B cell (primary cell): Measurements from ENCODE around the gene AK1. TPM values are rescaled to one million over a fixed set of nuclear protein-coding genes. Genes with fewer than 3 reads are reported as not detected.

Experiments used
- ATAC-seq: fragments of 200-7000 bp; cut with Tn5 transposase; one replicate; pipeline ENCODE4 v1.10.0; 2021; ENCODE audit warnings: low read depth, mild to moderate bottlenecking, moderate number of reproducible peaks, moderate library complexity
- CTCF ChIA-PET: fragments of 350-600 bp; sonication (Branson Sonifier 250); formaldehyde crosslinking; loops from one replicate; lab custom pipeline; 2021; ENCODE audit warnings: antibody characterized with exemption, inconsistent platforms; lab: Charles Lee
- POLR2A ChIA-PET: fragments of 350-600 bp; sonication (Branson Sonifier 250); formaldehyde crosslinking; loops from one replicate; lab custom pipeline; 2021; ENCODE audit warnings: antibody characterized with exemption; lab: Charles Lee
- DNase-seq: peaks from one replicate; pipeline ENCODE4 v3.0.0; 2013
- H2AFZ ChIP-seq: 2 replicates; pipeline ENCODE4 v1.6.1; 2012; ENCODE audit warnings: mild to moderate bottlenecking, low read depth, low read length; ENCODE audit not compliant: insufficient read depth, poor library complexity, severe bottlenecking
- H3K27ac ChIP-seq, 2 donors: 1 replicate in 1 of 2; 2 replicates in 1 of 2; pipeline ENCODE4 v1.5.1; 2012 to 2013; ENCODE audit warnings: low read length in 2 of 2, mild to moderate bottlenecking in 2 of 2, moderate library complexity in 1 of 2
- H3K27me3 ChIP-seq, 4 experiments: fragments of 200-600 bp in 1 of 4; sonication (generic) in 1 of 4; replicated peaks in 1 of 4; 1 replicate in 2 of 4; 2 replicates in 2 of 4; pipeline versions ENCODE4 v1.6.1 to v1.7.0; 2013 to 2016; ENCODE audit warnings: low read length in 3 of 4, mild to moderate bottlenecking in 2 of 4, mixed read lengths in 1 of 4, moderate library complexity in 1 of 4; ENCODE audit not compliant: insufficient read depth in 4 of 4, control insufficient read depth in 3 of 4; ENCODE audit errors: control extremely low read depth in 1 of 4
- H3K36me3 ChIP-seq, 2 experiments: replicated peaks in 1 of 2; 1 replicate in 1 of 2; 2 replicates in 1 of 2; pipeline versions ENCODE4 v1.6.1 to v1.7.1; 2013; ENCODE audit warnings: low read length in 1 of 2; ENCODE audit not compliant: insufficient read depth in 2 of 2, control insufficient read depth in 1 of 2; ENCODE audit errors: control extremely low read depth in 1 of 2, extremely low read depth in 1 of 2
- H3K4me1 ChIP-seq, 2 donors: fragments of 200-600 bp in 1 of 2; sonication (generic) in 1 of 2; 1 replicate in 1 of 2; 2 replicates in 1 of 2; pipeline versions ENCODE4 v1.5.1 to v1.6.1; 2013 to 2017; ENCODE audit warnings: low read length in 2 of 2; ENCODE audit not compliant: control insufficient read depth in 2 of 2, insufficient read depth in 2 of 2
- H3K4me2 ChIP-seq: replicated peaks from 2 replicates; pipeline ENCODE3; 2012; ENCODE audit warnings: mild to moderate bottlenecking, low read depth, low read length; ENCODE audit not compliant: poor library complexity, severe bottlenecking
- H3K4me3 ChIP-seq, 5 experiments: fragments of 200-600 bp in 1 of 5; sonication (generic) in 1 of 5; 1 replicate in 3 of 5; 2 replicates in 2 of 5; pipeline versions ENCODE4 v1.5.1 to v1.7.0; 2011 to 2016; ENCODE audit warnings: low read length in 4 of 5, mild to moderate bottlenecking in 4 of 5, low read depth in 2 of 5, control low read depth in 1 of 5, moderate library complexity in 1 of 5; ENCODE audit not compliant: insufficient read depth in 1 of 5; ENCODE audit errors: control extremely low read depth in 1 of 5, extremely low read depth in 1 of 5
- H3K79me2 ChIP-seq: fragments of 200-600 bp; sonication (generic); one replicate; pipeline ENCODE4 v1.6.0; 2016; ENCODE audit warnings: low read length; ENCODE audit not compliant: control insufficient read depth, insufficient read depth
- H3K9ac ChIP-seq: fragments of 200-600 bp; sonication (generic); 2 replicates; pipeline ENCODE4 v1.6.1; 2017; ENCODE audit warnings: mild to moderate bottlenecking, low read length, moderate library complexity
- H3K9me3 ChIP-seq, 3 donors: one replicate each; pipeline versions ENCODE4 v1.6.1 to v1.7.1; 2013; ENCODE audit warnings: low read length in 2 of 3; ENCODE audit not compliant: control insufficient read depth in 2 of 3, insufficient read depth in 1 of 3; ENCODE audit errors: control extremely low read depth in 1 of 3
- H4K20me1 ChIP-seq: 2 replicates; pipeline ENCODE4 v1.6.0; 2012; ENCODE audit warnings: mild to moderate bottlenecking, low read length; ENCODE audit not compliant: insufficient read depth, control insufficient read depth, poor library complexity, severe bottlenecking
- H3K27ac Mint-ChIP-seq: one replicate; pipeline ENCODE4 v1.8.0; 2021; ENCODE audit warnings: mixed read lengths
- H3K27me3 Mint-ChIP-seq: one replicate; pipeline ENCODE4 v1.8.0; 2021; ENCODE audit warnings: mixed read lengths
- H3K4me1 Mint-ChIP-seq: one replicate; pipeline ENCODE4 v1.8.0; 2021; ENCODE audit warnings: mixed read lengths
- H3K4me3 Mint-ChIP-seq: one replicate; pipeline ENCODE4 v1.8.0; 2021; ENCODE audit warnings: mixed read lengths
- H3K9me3 Mint-ChIP-seq: one replicate; pipeline ENCODE4 v1.8.0; 2022; ENCODE audit warnings: mixed read lengths; ENCODE audit not compliant: insufficient read depth
- CTCF ChIP-seq: fragments of 200-600 bp; IDR thresholded peaks from one replicate; pipeline ENCODE4 v1.8.0; 2022; ENCODE audit warnings: antibody characterized with exemption, mild to moderate bottlenecking
- EZH2 ChIP-seq: IDR thresholded peaks from 2 replicates; pipeline ENCODE4 v1.6.1; 2012; ENCODE audit warnings: borderline replicate concordance, low read depth, mild to moderate bottlenecking, moderate library complexity, low read length; ENCODE audit not compliant: insufficient read depth, poor library complexity, severe bottlenecking
- WGBS: methylation state at CpG from one replicate; pipeline ENCODE4 v1.1.5; 2013; ENCODE audit warnings: missing lambda C conversion rate; ENCODE audit not compliant: insufficient coverage; 5-methylcytosine and 5-hydroxymethylcytosine counted together
- intact Hi-C: fragments of 100-400 bp; cut with micrococcal nuclease; formaldehyde crosslinking; loops from one replicate; pipeline ENCODE4 v1.10.0; 2022
- polyA plus RNA-seq: library from polyadenylated mRNA; depleted of rRNA; stranded (reverse); fragments of >200 nt; gene quantifications from 2 replicates; pipeline ENCODE4 v1.2.3, GENCODE V29; 2012
- total RNA-seq, 2 donors: library from RNA; stranded (reverse); fragments of 120-200 nt in 1 of 2; gene quantifications; 1 replicate in 1 of 2; 2 replicates in 1 of 2; pipeline versions ENCODE4 v1.2.3 to v1.2.4, GENCODE V29; 2013 to 2022

The AK1 gene
- total and polyA plus RNA-seq, 2 donors (not counting 1 experiment from before 2014, with no cell fraction given) = 28.0 to 31.8 TPM

- ChIA-PET CTCF (interaction anchor here (1.3 to 2.7 kb wide), 4 partner anchors 10 to 28 kb away, joined by 3 to 10 read pairs (median 6); partner anchors contain the start of gene ST6GALNAC4), POLR2A (no interaction called here)
- peak overlapping the region; percentile 32 for H3K27ac Mint-ChIP-seq
- WGBS = 100% methylated on average over 3 of the region's 4 CpGs
- Histone ChIP-seq H3K4me2 (no peak overlapping the region), H4K20me1 (peaks cover 5% of the 10 kb centered on the region), H3K4me1 (peaks cover 7 to 15% of the 10 kb centered on the region in 2 donors), H3K36me3 (peaks cover 0 to 47% of the 10 kb centered on the region in 2 experiments), H3K27me3 (no peaks in the 10 kb centered on the region), H3K79me2 (peaks cover 4% of the 10 kb centered on the region), H2AFZ (no peak overlapping the region), H3K9ac (no peak overlapping the region), H3K9me3 (peaks cover 0 to 38% (median 9%) of the 10 kb centered on the region in 3 donors), H3K27ac (no peak overlapping the region), H3K4me3 (no peak overlapping the region)
- peaks cover 23% of the 10 kb centered on the region for H3K4me1 Mint-ChIP-seq
- TF ChIP-seq CTCF (no peak), EZH2 (no peak)
- ATAC-seq = no peak
- DNase-seq = no peak
- H3K27me3 Mint-ChIP-seq = no peaks in the 10 kb centered on the region
- H3K4me3 Mint-ChIP-seq = no peak overlapping the region
- intact Hi-C loops = no loop called here
- H3K9me3 Mint-ChIP-seq = peaks cover 6% of the 10 kb centered on the region
Observed at GRCh38 chr9:127893392-127893791, 15.9 kb upstream of the AK1 start.

- no peak overlapping the region for H3K9ac ChIP-seq
- WGBS = 98% methylated on average over 4 of the region's 6 CpGs
- peaks cover 4 to 10% of the 10 kb centered on the region in 2 donors for H3K4me1 ChIP-seq
- no peak overlapping the region for H3K4me3 ChIP-seq
- H3K27me3 Mint-ChIP-seq = no peaks in the 10 kb centered on the region
- H3K27ac ChIP-seq = no peak overlapping the region
- no peak overlapping the region for H3K4me2 ChIP-seq
- peaks cover 4% of the 10 kb centered on the region for H3K79me2 ChIP-seq
- peaks cover 5% of the 10 kb centered on the region for H4K20me1 ChIP-seq
- peaks cover 0 to 49% of the 10 kb centered on the region in 2 experiments for H3K36me3 ChIP-seq
- ATAC-seq = no peak
- intact Hi-C loops = no loop called here
- no peak overlapping the region for H3K27ac Mint-ChIP-seq
- H3K27me3 ChIP-seq = no peaks in the 10 kb centered on the region
- no peak for TF ChIP-seq EZH2
- TF ChIP-seq CTCF = no peak
- peaks cover 6% of the 10 kb centered on the region for H3K9me3 Mint-ChIP-seq
- ChIA-PET CTCF (interaction anchor here (1.3 to 2.7 kb wide), 4 partner anchors 11 to 28 kb away, joined by 3 to 10 read pairs (median 6); partner anchors contain the start of gene ST6GALNAC4), POLR2A (no interaction called here)
- DNase-seq = no peak
- H2AFZ ChIP-seq = no peak overlapping the region
- H3K9me3 ChIP-seq = peaks cover 0 to 38% (median 9%) of the 10 kb centered on the region in 3 donors
- H3K4me1 Mint-ChIP-seq = peaks cover 21% of the 10 kb centered on the region
- H3K4me3 Mint-ChIP-seq = no peak overlapping the region
Observed at GRCh38 chr9:127892831-127893230, 15.4 kb upstream of the AK1 start.
